Right lobe of liver (tissue), 4 donors: ENCODE data around the gene TMEM39B.

Experiments
- POLR2A ChIP-seq: fragments of 450-650 bp; IDR thresholded peaks from one replicate; pipeline ENCODE4 v1.6.1; 2017; ENCODE audit warnings: antibody characterized with exemption, mild to moderate bottlenecking
- TF ChIP-seq, protein P1 (sequence below), 4 donors: fragments of 200-600 bp in 3 of 4; fragments of 450-650 bp in 1 of 4; IDR thresholded peaks; one replicate each; pipeline versions ENCODE4 v1.5.1 to v1.8.0; 2016 to 2022; ENCODE audit warnings: antibody characterized with exemption in 4 of 4, mild to moderate bottlenecking in 2 of 4
- donor health status: DM: no; HTN: no; CAD: no.
- donor health status: DM: no; HTN: no; CAD: no.
- donor health status: DM: no; HTN: yes; CAD: no.

DNA sequence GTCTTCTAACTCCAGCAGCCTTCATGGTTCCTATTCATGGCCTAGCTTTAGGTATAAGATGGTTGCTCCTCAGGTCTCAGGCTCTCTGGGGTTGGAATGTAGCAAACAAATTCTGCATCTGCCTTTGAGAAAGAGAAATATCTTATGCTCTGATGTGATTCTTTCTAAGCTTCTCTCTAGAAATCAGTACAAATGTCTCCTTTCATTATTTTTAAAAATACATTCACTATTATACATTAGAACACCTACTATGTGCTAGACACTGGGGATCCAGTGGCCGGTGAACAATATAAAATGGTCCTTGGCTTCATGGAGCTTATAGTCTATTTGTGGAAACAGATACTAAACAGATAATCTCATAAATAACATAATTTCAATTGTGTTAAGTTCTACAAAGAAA is 16.1 kb upstream of the TMEM39B start:
- TF ChIP-seq, protein P1, sequence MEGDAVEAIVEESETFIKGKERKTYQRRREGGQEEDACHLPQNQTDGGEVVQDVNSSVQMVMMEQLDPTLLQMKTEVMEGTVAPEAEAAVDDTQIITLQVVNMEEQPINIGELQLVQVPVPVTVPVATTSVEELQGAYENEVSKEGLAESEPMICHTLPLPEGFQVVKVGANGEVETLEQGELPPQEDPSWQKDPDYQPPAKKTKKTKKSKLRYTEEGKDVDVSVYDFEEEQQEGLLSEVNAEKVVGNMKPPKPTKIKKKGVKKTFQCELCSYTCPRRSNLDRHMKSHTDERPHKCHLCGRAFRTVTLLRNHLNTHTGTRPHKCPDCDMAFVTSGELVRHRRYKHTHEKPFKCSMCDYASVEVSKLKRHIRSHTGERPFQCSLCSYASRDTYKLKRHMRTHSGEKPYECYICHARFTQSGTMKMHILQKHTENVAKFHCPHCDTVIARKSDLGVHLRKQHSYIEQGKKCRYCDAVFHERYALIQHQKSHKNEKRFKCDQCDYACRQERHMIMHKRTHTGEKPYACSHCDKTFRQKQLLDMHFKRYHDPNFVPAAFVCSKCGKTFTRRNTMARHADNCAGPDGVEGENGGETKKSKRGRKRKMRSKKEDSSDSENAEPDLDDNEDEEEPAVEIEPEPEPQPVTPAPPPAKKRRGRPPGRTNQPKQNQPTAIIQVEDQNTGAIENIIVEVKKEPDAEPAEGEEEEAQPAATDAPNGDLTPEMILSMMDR (IDR thresholded peaks at IDR 0.05), result no peak
- no peak for TF ChIP-seq POLR2A
